Measurements from ENCODE around the gene C19orf81.

C19orf81 gene

DNA sequence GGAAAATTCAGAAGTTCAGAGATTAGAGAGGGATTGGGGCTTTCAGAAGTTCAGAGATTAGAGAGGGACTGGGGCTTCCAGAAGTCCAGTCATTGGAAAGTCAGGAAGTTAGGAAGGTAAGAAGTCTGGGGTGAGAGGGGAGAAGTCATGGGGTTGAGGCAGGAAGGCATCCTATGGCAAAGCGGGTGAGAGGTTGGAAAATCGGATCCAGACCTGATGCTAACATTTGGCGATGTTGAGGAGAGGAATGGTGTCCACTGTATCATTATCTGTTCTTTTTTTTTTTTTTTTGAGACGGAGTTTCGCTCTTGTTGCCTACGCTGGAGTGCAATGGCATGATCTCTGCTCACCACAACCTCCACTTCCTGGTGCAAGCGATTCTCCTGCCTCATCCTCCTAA lies 20.7 kb upstream of the C19orf81 start:
- no peak for DNase-seq (ENCODE audit: extremely low read depth in 1 of 2, low read depth in 1 of 2)

GRCh38 chr19:50629194-50629593 lies 20.1 kb upstream of the C19orf81 start:
- DNase-seq (ENCODE audit: extremely low read depth in 1 of 2, low read depth in 1 of 2) = no peak

DNA sequence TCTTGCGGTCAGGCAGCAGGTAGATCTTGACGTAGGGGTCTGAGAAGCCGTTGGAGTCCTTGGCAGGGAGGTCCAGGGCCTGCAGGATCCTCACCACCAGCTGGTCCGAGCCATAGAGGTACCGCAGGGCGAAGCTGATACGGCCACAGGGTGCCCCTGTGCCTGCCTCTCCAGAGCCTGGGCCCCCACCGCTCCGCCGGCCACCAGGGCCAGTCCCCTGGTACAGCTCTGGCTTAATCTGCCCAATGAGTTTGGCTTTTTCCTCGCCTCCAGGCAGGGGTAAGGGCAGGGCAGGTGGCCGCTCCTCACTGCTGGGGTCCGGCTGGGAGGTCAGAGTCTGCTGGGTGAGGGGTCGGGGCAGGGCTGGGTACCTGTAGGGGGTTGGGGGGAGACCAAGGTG lies 19.4 kb upstream of the C19orf81 start:
- no peak for DNase-seq (ENCODE audit: extremely low read depth in 1 of 2, low read depth in 1 of 2)

DNA sequence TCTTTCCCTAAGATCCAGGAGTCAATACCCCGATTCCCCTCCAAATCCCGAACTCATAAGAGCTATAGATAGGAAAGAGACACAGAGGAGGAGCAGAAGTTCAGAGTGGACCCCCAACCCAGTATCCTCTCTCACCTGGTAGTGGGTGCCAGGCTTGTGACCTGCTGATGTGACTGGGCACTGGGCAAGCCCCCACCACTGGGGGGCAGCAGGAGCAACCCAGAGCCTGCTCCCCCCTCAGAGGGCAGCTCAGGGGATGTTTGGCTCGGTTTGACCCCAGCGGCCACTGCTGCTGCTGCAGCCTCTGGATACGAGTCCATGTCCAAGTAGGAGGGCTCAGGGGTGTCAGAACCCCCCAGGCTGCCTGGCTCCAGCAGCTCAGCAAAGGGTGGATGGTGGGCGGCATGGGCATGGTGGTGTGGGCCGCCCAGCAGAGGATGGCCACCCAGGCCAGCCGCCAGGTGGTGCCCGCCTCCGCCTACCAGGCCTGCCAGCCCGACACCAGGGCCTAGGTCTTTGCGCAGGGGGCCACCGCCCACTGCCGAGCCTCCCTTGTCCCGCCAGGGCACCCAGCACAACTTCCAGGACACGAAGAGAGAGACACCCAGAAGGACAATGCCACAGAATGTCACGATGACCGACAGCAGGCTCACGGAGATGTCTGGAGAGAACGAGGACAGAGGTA lies 17.0 kb upstream of the C19orf81 start:
- DNase-seq (ENCODE audit: extremely low read depth in 1 of 2, low read depth in 1 of 2) = no peak

GRCh38 chr19:50633359-50633758 lies 15.9 kb upstream of the C19orf81 start:
- DNase-seq (ENCODE audit: extremely low read depth in 1 of 2, low read depth in 1 of 2) = no peak

DNA sequence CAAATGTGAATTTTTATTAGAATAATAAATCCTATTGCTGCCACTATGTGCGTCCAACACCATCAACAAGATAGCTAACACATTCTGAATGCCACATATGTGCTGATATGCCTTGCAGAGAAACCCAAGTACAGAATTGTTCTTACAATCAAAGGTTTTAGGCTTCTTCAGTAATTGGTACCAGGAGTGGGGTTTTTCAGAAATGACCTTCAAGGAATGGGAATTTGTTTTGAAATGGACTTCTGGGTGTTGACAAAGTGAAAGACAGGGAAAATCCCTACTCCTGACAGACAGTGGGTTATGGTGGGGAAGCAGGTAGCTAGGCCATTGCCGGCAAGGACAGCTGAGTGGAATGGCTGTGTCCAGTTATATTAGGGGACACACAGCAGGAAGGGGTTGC lies 15.3 kb upstream of the C19orf81 start:
- DNase-seq (ENCODE audit: extremely low read depth in 1 of 2, low read depth in 1 of 2) = no peak

GRCh38 chr19:50636317-50637085 lies 12.7 kb upstream of the C19orf81 start:
- no peak for DNase-seq (ENCODE audit: extremely low read depth in 1 of 2, low read depth in 1 of 2)

DNA sequence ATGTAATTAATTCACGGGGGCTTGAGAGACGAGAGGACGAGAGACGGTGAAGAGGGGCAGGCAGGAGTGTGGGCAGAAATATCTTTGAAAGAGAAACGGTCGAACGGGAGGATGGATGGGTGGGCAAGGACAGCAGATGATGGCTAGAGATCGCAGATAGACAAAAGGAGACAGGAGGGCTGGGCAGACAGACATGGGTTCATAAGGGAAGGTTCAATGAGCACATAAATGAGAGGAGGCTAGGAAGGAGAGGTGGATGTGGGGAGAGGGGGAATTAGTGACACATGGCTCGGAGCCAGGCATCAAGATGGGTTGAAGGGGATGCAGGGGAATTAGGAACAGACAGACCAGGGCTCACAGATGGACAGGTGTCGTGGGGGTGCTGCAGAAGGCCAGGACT lies 10.6 kb upstream of the C19orf81 start:
- no peak for DNase-seq (ENCODE audit: extremely low read depth in 1 of 2, low read depth in 1 of 2)

DNA sequence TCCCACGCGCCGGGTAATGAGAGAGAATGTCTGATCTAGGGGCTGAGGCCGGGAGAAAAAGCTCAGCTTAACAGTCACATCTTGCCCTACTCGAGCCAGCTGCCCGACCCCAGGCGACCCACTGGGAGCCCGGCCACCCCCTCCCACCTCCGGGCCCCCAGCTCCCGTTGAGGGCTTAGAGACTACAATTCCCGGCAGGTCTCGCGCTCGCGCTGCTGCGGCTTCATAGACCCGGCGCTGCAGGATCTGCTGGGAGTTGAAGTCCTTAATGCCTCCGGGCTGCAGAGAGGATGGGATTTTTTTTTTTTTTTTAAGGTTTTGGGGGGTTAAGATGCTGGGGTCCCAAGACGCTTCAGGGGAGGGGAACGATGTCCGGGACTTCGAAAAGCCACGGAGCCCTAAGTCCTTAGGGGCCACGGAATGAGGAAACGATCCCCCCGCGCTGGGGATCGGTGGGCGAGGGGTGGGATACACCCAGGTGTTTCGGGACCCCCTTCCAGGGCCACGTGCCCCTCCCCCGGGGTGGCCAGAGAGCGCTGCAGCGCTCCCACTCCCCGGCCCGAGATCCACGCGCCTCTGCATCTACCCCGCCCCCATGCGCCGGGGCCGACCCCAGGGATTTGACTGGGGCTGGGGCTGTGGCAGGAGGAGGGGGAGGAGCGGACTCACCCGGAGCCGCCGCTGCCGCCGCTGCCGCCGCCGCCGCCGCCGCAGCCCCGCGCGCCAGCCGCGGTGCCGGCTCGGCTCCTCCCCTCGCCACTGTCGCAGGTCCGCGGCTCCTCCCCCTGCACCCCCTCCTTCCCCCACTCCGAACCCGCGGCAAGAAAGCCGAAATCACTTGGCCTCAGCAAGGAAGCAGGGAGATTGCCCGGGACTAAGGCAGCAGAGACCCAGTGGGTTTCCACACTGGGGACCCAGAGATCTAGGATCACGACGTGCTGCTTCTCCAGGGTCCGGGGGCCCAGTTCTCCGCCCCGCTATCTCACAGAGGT lies 9.8 kb upstream of the C19orf81 start, which contains the start of gene SYT3:
Gene SYT3, minus strand, starts transcription at position 761 of the 992 bp plus-strand sequence. CDS start 2,470 bp downstream, outside the sequence.
- peak in 1 of 2 donors; percentile 19 for DNase-seq (ENCODE audit: extremely low read depth in 1 of 2, low read depth in 1 of 2)

DNA sequence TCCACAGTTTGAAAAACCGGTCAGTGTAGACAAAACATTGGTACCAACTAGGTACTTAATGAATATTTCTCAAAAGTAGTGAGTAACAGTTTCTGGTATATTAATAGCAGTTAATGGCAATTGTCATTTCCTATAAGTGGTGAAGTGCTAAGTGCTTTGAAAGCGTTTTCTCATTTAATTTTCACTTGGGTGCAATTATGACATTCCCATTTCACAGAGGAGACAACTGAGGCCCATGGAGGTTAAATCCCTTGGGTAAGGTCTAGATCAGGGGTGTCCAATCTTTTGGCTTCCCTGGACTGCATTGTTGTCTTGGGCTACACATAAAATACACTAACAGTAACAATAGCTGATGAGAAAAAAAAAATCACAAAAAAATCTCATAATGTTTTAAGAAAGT lies 8.9 kb upstream of the C19orf81 start:
- no peak for DNase-seq (ENCODE audit: extremely low read depth in 1 of 2, low read depth in 1 of 2)

DNA sequence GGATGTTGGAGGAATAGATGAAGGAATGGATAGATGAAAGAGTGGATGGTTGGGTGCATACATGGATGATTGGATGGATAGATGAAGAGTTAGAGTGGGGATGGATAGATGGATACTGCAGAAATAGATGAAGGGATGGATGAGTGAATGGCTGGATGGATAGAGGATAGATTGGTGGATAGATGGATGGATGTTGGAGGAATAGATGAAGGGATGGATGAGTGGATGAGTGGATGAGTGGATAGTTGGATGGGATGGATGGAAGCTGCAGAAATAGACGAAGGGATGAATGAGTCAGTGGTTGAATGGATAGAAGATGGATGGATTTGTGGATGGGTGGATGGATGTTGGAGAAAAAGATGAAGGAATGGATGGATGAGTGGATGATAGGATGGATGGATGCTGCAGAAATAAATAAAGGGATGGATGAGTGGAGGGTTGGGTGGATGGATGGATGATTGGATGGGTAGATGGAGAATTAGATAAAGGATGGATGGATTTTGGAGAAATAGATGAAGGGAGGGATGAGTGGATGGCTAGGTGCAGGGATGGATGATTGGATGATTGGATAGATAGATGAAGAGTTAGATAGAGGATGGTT lies 4.8 kb upstream of the C19orf81 start:
- no peak for DNase-seq (ENCODE audit: extremely low read depth in 1 of 2, low read depth in 1 of 2)

DNA sequence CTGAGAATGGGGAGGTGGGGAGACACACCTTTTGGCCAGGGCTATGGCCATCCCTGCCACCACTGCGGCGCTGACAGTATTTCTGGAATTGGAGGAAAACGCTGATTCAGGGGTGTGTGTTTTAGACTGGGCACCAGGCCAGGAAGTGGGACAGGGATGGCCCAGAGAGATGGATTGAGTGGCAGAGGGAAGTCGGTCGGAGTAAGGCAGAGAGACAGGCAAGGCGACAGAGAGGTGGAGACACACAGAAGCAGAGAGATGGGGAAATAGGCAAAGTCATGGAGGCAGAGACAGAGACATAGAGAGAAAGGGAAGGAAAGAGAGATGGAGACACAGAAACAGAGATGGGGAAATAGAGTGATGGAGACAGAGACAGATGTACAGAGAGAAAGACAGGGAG lies 4.1 kb upstream of the C19orf81 start:
- no peak for DNase-seq (ENCODE audit: extremely low read depth in 1 of 2, low read depth in 1 of 2)

- DNase-seq (ENCODE audit: extremely low read depth in 1 of 2, low read depth in 1 of 2) = no peak
Observed at GRCh38 chr19:50646074-50646807, 3.0 kb upstream of the C19orf81 start.

DNA sequence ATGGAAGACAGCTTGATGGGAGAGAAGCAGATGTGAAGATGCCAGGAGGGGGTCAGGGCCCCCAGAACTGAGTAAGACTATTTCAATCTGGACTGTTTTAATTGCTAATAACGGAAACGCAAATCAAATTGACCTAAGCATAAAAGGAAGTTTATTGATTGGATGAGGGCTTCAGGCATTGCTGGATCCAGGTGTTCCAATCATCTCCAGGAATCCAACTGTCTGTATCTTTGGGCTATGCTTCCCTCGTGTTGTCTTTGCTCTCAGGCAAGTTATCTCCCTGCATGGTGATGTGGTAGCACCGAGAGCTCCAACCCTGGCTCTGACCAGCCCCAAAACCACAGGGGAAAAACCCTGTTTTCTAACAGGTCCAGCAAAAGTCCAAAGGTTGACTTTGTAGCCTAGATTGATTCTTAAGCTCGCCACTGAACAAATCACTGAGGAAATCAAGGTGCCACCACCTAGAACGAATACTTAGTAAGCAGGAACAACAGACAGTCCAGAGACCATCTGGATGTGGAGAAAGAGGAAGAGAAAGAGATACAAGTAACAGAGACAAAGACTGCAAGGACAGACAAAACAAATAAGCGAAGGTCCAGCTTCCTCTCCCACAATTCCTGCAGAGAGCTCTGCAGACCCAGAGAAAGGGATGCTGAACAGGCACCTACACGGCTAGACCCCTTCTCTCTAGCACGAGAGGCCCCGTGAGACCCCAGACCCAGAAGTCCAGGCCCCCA lies 1.2 kb upstream of the C19orf81 start:
- no peak for DNase-seq (ENCODE audit: extremely low read depth in 1 of 2, low read depth in 1 of 2)

- no peak for DNase-seq (ENCODE audit: extremely low read depth in 1 of 2, low read depth in 1 of 2)
Observed at GRCh38 chr19:50648659-50649058, 586 bp upstream of the C19orf81 start.

DNA sequence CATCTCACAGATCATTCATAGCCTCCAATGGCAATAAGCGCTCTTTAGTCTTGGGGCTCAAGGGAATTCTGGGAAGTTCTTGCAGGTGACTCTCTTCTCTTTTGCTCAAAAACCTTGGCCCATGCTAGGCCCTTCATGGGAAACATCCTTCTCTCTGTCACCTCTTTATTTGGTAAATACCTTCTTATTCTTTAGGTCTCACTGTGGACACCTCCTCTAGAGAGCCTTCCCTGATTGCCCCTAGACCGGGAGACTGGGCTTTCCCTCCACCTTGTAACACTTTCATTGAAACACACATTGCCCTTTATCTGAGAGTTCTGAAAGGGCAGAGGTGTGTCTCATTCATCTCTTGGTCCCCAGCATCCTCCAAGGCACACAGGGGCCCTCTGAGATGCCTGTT lies 1.9 kb downstream of the C19orf81 start:
- DNase-seq (ENCODE audit: extremely low read depth in 1 of 2, low read depth in 1 of 2) = no peak

DNA sequence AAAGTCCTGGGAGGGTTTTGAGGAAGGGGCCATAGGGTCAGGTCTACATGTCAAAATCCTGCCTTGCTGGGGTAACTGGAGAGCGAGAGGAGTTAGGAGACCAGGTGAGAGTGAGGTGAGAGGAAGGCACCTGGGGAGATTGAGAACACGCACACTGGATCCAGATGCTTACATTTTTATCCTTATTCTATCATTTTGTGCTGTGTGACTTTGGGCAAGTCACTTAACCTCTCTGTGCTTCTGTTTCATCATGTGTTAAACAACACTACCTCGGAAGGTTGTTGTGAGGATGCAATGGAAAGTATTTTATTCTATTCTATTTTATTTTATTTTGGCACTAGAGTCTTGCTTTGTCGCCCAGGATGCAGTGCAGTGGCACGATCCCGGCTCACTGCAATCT lies 3.5 kb downstream of the C19orf81 start:
- DNase-seq (ENCODE audit: extremely low read depth in 1 of 2, low read depth in 1 of 2) = no peak

- no peak for DNase-seq (ENCODE audit: extremely low read depth in 1 of 2, low read depth in 1 of 2)
Observed at GRCh38 chr19:50654882-50655281, 5.6 kb downstream of the C19orf81 start.

DNA sequence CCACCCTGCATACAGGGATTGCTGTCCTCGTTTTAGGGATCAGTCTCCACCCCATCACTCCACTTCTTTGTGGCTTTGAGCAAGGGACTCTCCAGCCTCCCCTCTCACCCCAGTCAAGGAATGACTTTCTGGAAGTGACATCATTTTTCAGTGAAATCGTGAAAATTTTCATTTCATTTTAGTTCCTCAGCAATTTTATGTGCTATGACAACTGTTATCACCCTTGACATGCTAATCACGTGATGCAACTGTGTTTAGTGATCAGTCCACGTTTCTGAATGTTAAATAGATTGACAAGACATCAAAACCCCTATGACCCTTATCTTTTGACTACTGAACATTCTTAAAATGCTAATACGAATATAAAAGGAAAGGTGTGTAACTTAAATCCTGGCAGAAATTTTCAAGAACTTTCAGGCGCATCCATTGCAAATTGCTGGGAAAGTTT lies 8.0 kb downstream of the C19orf81 start:
- DNase-seq (ENCODE audit: extremely low read depth in 1 of 2, low read depth in 1 of 2) = no peak
